ENCODE data around the gene SORT1. TPM values are rescaled to one million over a fixed set of nuclear protein-coding genes. Genes with fewer than 3 reads are reported as not detected.
A peak's percentile ranks its signal among the peaks of the same experiment; 100 is the strongest.

Gene SORT1
- polyA plus RNA-seq, 1 of the 3 experiments (the other 2 are of a cell fraction) = 8.5 TPM

DNA sequence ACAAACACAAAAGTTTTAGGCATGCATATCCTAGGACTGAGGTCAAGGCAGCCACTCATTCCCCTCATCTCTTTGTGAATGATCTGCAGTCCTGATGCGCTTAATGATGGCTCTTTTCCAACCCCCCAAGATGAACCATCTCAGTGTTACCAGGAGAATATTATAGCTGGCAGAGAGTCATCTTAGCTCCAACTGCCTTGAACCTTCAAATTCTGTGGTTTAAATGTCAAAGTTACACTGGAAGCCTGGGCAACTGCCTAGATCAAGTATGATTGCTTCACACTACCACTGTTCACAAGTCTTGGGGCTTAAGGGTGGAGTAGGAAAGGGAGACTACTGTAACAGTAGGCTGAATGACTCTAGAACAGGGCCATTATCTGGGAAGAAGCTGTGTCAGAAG, 82.9 kb downstream of the SORT1 start (continued):
- TF ChIP-seq, protein P1, sequence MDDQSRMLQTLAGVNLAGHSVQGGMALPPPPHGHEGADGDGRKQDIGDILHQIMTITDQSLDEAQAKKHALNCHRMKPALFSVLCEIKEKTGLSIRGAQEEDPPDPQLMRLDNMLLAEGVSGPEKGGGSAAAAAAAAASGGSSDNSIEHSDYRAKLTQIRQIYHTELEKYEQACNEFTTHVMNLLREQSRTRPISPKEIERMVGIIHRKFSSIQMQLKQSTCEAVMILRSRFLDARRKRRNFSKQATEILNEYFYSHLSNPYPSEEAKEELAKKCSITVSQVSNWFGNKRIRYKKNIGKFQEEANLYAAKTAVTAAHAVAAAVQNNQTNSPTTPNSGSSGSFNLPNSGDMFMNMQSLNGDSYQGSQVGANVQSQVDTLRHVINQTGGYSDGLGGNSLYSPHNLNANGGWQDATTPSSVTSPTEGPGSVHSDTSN (IDR thresholded peaks at IDR 0.05) = no peak
- TF ChIP-seq RXRA (IDR thresholded peaks at IDR 0.05; ENCODE audit: borderline replicate concordance, low read depth) (no peak), YY1 (IDR thresholded peaks at IDR 0.05; ENCODE audit: low read depth) (no peak), NFIC (IDR thresholded peaks at IDR 0.05; ENCODE audit: borderline replicate concordance) (no peak), GATA2 (CRISPR knock-in tag; IDR thresholded peaks at IDR 0.05) (no peak)

DNA sequence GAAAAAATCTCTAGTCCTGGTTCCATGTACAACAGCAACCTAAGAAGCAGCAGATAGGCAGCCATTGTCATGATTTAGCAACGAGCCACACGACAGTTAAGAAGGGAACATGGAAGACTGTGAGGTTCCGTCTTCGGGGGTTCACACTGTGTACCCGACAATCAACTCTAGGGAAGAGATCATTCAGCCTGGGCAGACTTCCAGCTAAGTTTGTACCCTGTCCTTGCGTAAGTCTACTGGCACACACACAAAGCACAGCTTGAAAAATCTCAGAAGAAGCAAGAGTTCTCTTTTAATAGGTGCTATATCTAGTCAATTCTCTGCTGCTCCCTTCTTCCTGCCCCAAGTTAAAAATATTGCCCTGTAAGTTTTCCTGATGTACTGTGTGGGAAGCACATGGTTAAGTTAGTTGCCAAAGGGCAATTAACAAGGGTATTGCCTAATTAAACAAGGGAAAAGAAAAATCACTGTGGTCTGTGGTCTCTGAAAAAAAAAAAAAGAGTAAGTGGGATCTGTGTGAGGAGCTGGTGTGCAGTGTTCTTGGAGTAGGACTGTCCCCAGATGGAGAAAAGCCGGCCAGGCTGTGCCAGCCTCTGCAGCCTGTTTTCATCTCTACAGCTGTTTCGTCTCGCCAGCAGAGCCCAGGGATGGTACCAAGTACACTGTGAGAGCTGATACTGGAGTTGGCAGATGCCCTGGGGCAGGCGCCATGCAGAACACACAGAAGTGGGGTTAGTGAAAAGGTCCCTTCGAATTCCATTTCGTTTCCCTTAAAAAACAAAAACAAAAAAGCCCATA, 84.5 kb downstream of the SORT1 start:
- Histone ChIP-seq H3K9ac (no peak overlapping the region), H3K27ac (ENCODE audit: low read depth in 2 of 2, low read length in 1 of 2) (peak overlapping the region in 1 of 2 experiments; percentile 39; a peak in 1 of 4 replicates), H3K4me2 (no peak overlapping the region), H3K9me3 (no peaks in the 10 kb centered on the region), H3K36me3 (replicated peaks in 1 of 2; ENCODE audit: control insufficient read depth in 1 of 2, insufficient read depth in 2 of 2, low read length in 1 of 2) (peaks cover 13 to 17% of the 10 kb centered on the region in 2 experiments), H3K4me3 (ENCODE audit: low read depth in 2 of 2, low read length in 1 of 2) (no peak overlapping the region), H3F3A (replicated peaks; ENCODE audit: insufficient read depth) (no peaks in the 10 kb centered on the region), H3K9me2 (no peaks in the 10 kb centered on the region), H2AFZ (ENCODE audit: low read depth) (no peak overlapping the region), H3K4me1 (ENCODE audit: control insufficient read depth in 1 of 2, insufficient read depth in 2 of 2, low read depth in 1 of 2, low read length in 1 of 2) (peaks cover 0 to 7% of the 10 kb centered on the region in 2 experiments; a peak in 2 of 4 replicates), H4K20me1 (ENCODE audit: insufficient read depth) (no peaks in the 10 kb centered on the region), H3K79me2 (ENCODE audit: insufficient read depth) (no peaks in the 10 kb centered on the region), H3K27me3 (ENCODE audit: insufficient read depth) (no peaks in the 10 kb centered on the region)
- no peak for TF ChIP-seq EZH2phosphoT487 (IDR thresholded peaks at IDR 0.05; ENCODE audit: borderline replicate concordance, low read depth)
- no peak for TF ChIP-seq POLR2AphosphoS5 (IDR thresholded peaks at IDR 0.05; ENCODE audit: low read depth, low read length)
- TF ChIP-seq SIN3A (IDR thresholded peaks at IDR 0.05; ENCODE audit: borderline replicate concordance, low read depth, low read length) = no peak
- no peak for TF ChIP-seq TEAD4 (IDR thresholded peaks at IDR 0.05; ENCODE audit: borderline replicate concordance, insufficient read depth)
- TF ChIP-seq, protein P1 (IDR thresholded peaks at IDR 0.05) = no peak
- no peak for TF ChIP-seq FOXM1 (IDR thresholded peaks at IDR 0.05; ENCODE audit: low read depth)
- TF ChIP-seq, protein P2, sequence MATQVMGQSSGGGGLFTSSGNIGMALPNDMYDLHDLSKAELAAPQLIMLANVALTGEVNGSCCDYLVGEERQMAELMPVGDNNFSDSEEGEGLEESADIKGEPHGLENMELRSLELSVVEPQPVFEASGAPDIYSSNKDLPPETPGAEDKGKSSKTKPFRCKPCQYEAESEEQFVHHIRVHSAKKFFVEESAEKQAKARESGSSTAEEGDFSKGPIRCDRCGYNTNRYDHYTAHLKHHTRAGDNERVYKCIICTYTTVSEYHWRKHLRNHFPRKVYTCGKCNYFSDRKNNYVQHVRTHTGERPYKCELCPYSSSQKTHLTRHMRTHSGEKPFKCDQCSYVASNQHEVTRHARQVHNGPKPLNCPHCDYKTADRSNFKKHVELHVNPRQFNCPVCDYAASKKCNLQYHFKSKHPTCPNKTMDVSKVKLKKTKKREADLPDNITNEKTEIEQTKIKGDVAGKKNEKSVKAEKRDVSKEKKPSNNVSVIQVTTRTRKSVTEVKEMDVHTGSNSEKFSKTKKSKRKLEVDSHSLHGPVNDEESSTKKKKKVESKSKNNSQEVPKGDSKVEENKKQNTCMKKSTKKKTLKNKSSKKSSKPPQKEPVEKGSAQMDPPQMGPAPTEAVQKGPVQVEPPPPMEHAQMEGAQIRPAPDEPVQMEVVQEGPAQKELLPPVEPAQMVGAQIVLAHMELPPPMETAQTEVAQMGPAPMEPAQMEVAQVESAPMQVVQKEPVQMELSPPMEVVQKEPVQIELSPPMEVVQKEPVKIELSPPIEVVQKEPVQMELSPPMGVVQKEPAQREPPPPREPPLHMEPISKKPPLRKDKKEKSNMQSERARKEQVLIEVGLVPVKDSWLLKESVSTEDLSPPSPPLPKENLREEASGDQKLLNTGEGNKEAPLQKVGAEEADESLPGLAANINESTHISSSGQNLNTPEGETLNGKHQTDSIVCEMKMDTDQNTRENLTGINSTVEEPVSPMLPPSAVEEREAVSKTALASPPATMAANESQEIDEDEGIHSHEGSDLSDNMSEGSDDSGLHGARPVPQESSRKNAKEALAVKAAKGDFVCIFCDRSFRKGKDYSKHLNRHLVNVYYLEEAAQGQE (IDR thresholded peaks at IDR 0.05; ENCODE audit: low read depth, low read length) = no peak
- no peak for TF ChIP-seq YY1 (IDR thresholded peaks at IDR 0.05; ENCODE audit: low read depth)
- TF ChIP-seq, protein P3, sequence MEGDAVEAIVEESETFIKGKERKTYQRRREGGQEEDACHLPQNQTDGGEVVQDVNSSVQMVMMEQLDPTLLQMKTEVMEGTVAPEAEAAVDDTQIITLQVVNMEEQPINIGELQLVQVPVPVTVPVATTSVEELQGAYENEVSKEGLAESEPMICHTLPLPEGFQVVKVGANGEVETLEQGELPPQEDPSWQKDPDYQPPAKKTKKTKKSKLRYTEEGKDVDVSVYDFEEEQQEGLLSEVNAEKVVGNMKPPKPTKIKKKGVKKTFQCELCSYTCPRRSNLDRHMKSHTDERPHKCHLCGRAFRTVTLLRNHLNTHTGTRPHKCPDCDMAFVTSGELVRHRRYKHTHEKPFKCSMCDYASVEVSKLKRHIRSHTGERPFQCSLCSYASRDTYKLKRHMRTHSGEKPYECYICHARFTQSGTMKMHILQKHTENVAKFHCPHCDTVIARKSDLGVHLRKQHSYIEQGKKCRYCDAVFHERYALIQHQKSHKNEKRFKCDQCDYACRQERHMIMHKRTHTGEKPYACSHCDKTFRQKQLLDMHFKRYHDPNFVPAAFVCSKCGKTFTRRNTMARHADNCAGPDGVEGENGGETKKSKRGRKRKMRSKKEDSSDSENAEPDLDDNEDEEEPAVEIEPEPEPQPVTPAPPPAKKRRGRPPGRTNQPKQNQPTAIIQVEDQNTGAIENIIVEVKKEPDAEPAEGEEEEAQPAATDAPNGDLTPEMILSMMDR (IDR thresholded peaks at IDR 0.05) = no peak
- TF ChIP-seq FOSL2 (IDR thresholded peaks at IDR 0.05; ENCODE audit: borderline replicate concordance, low read depth) = no peak
- TF ChIP-seq, protein P4, sequence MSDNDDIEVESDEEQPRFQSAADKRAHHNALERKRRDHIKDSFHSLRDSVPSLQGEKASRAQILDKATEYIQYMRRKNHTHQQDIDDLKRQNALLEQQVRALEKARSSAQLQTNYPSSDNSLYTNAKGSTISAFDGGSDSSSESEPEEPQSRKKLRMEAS (IDR thresholded peaks at IDR 0.05; ENCODE audit: low read depth) = no peak
- no peak for TF ChIP-seq NFIC (IDR thresholded peaks at IDR 0.05; ENCODE audit: borderline replicate concordance)
- TF ChIP-seq, protein P5, sequence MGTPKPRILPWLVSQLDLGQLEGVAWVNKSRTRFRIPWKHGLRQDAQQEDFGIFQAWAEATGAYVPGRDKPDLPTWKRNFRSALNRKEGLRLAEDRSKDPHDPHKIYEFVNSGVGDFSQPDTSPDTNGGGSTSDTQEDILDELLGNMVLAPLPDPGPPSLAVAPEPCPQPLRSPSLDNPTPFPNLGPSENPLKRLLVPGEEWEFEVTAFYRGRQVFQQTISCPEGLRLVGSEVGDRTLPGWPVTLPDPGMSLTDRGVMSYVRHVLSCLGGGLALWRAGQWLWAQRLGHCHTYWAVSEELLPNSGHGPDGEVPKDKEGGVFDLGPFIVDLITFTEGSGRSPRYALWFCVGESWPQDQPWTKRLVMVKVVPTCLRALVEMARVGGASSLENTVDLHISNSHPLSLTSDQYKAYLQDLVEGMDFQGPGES (IDR thresholded peaks at IDR 0.05; ENCODE audit: low read depth, low read length) = no peak
- no peak for TF ChIP-seq MEF2A (IDR thresholded peaks at IDR 0.05; ENCODE audit: borderline replicate concordance, low read depth)
- TF ChIP-seq JUND (IDR thresholded peaks at IDR 0.05) = no peak
- TF ChIP-seq MXI1 (IDR thresholded peaks at IDR 0.05; ENCODE audit: low read depth, low read length) = no peak
- TF ChIP-seq ELF1 (IDR thresholded peaks at IDR 0.05) = no peak
- no peak for TF ChIP-seq CHD2 (IDR thresholded peaks at IDR 0.05; ENCODE audit: low read length, partially characterized antibody)
- ChIA-PET POLR2A (no interaction called here), CTCF (interaction anchor here (0.6 to 0.7 kb wide), 2 partner anchors 16 to 30 kb away, joined by 3 read pairs; partner anchors contain the start of gene PSRC1)
- DNase-seq = peak; percentile 43
- 88% methylated on average over 12 of the region's 12 CpGs for WGBS (ENCODE audit: low lambda C conversion rate)
